GM19238 (cell line): ENCODE measurements around the gene CIZ1.

Experiments
- DNase-seq: peaks from one replicate; pipeline ENCODE4 v3.0.0; 2011; ENCODE audit warnings: low spot score; ENCODE audit not compliant: insufficient read length

CIZ1 gene

DNA sequence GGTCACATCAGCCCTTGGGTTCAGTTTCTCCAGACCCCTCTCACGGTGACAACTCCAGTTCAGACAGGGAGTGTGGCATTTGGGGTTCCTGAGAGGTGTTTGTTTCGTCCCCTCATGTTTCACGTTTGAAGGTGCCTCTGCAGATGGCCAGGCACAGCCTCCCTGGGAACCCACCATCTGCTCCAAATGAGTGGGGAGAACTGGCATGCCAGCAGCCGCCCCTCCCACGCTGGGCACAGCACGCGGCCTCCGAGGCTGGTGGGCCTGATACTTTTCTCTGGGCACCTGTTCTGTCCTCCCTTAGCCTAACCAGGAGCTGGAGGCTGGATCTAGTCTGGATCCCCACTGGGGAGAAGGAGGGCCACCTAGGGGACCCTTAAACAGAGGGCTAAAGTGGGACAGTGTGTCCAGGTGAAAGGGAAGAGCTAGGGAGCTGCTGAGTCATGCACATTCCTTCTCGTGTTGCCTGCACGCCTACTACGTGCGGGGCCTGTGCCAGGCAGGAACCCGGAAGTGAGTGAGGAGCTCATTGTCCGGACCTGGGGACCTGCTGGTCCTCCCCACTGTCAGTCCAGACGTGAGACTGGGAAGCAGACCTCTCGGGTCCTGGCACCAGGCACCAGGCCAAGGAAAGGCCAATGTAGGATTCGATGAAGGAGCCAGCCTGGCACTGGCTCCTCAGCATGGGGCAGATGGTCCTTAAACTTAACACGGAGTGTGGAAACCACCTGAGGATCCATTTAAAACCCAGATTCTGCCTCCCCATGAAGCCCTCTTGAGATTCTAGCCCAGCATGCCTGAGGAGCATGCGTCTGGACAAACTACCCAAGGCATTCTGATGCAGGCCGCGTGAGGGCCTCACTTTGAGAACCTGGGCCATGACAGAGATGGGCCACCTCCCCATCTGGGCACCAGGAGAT, 23.5 kb upstream of the CIZ1 start:
- no peak for DNase-seq

DNA sequence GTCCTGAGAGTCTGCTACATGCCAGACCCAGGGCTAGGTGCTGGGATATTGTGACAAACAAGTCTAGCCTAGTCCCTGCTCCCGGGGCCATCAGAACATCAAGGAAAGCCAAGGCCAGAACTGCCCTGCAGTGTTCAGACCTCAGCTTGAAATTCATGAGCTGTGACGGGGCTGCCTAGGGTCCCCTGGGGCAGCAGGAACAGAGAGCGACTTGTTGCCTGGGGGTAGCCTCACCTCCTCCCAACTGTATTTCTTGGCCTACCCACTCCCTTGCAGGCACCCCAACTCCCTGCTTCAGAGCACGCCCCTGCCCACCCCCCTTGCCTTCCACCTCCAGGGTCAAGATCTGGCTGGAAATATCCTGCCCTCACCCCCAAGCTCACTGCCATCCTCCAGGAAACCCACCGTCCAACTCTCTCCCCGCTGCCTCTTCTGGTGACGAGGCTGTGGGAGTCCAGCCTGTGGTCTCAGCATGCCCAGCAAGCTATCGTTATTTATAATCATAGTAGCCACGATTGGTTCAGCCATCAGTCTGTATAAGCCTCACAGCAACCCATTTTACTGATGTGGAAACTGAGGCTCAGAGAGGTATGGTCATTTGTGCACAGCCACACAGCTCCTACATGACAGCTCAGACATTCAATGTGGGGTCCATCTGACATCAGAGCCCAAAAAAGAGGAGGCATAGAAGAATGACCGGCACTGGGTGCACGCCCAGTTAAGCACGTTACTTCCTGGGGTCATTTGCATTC, 22.6 kb upstream of the CIZ1 start:
- no peak for DNase-seq

DNA sequence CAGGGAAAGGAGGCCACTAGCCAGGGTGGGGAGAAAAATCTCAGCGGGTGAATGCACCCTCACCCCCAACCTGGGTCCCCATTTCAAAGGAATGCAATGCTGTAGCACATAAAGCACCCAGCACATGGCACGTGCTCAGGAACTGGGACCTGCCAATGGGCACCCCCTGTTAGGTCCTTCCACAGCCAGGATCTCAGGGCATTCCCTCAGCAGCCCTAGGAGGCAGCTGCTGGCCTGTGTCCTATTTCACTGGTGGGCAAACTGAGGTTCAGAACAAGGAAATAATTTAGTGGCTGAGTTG, 20.6 kb upstream of the CIZ1 start:
- no peak for DNase-seq

DNA sequence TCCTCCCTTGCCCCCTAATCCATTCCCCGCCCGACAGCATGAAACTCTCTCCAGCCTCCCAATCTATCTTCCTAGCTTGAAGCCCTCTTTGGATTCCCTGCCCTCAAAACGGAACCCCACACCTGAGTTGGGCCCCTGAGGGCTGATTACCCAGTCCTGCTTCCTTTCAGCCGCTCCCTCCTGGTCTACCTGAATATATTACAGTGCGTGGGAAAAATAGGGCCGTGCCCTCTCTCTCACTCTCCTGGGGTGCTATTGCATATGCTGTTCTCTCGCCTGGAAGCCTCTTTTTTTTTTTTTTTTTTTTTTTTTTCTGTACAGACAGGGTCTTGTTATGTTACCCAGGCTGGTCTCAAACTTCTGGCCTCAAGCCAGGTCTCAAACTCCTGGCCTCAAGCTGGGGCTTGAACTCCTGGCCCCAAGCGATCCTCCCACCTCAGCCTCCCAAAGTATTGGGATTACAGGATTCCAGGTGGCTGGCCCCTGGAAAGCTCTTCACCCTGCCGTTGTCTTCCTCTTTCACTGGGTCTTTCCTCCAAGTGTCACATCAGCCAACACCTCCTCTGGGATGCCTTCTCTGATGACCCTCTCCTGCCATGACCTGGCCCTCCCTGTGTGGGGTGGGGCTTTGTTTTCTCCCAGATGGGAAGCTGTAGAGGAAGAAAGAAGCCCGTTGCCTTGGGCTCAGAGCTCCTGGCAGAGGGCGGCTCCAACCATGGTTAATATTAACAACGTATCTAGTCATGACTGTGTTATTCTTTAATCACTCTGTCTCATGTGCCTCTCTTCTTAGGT, 20.0 kb upstream of the CIZ1 start:
- no peak for DNase-seq

DNA sequence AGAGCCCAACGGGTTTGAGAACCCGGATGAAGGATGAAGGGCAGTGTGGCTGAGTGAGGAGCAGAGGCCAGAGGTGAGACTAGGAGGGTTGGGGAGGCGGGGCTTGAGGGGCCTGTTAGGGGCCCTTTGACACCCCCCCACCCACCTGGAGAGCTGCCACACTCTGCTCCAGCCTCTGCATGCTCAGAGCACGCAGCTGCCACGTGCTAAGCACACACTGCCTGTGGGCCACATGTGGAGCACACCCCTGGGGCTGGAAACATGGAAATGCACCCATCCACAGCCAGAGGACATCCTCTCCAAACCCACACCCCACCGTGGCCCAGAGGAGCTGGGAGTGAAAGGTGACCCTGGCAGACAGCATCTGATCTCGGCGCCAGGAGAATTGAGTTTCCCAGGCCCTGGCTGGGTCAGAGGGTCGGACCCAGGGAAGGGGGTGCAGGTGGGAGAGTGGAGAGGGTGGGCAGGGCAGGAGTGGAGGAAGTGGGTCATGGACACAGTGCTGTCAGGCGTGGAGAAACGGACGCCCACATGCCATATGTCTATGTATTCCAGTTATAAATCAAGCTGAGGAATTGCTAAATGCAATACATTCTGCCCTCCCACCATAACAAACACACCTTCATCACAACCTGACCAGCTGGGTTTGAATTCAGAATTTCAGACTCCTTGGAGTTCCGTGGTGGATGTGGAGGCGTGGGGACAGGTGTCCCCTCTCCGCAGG, 17.7 kb upstream of the CIZ1 start:
- DNase-seq: no peak

DNA sequence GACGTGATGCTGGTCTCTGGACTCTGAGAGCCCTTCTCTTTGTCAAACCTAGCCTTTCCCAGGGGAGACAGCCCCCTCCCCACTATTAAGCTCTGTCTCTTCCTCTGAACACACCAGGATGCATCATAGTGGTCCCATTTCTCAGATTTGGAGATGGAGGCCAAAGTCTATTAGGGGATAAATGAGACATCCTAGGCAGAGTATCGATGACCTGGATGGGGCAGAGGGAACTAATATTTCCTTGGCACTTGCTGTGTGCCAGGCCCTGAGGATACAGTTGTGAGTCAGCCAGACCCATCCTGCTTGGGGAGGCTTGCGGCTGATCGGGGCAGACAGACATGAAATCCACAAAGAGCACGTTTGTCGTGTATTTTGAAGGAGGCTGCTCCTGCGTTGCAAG, 17.0 kb upstream of the CIZ1 start:
- no peak for DNase-seq

DNA sequence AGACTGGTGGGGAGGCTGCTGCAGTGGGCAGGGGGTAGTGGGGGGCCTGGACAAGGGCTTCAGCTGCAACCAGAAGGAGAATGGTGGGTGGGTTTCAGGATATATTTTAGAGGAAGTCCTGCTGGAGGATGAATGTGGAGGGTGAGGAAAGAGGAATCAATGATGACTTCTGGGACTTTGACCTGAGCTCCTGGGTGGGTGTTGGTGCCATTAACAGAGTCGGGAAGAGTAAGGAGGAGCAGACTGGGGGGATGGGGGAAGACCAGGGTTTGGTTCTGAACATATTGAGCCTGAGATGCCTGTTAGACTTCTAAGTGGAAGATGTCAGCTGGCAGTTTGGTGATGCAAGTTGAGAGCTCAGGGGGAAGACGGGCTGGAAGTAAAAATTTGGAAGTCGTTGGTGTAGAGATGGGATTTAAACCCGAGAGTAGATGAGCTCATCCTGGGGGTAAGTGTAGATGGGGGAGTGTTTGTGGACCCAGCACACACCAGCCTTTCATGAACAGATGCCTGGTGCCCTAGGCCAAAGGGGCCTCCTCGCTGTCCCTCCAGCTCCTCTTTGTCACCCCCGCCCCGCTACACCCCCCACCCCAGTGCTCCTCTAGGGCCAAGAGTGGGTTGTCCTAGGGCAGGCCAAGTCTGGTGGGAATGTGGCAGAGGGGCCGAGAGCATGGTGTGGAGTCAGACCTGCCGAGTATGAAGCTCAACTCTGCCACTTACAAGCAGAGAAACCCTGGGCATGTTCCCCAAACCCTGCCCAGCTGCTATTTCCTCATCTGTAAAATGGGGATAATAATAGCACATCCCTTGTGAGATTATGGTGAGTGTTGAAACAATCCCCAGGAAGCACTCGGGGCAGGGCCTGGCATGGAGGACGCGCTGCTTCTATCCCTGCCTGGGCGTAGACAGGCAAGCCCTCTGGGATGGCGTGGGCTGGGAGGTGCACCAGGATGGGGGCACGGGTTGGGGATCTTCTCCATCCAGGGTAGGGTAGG, 15.8 kb upstream of the CIZ1 start:
- DNase-seq: no peak

DNA sequence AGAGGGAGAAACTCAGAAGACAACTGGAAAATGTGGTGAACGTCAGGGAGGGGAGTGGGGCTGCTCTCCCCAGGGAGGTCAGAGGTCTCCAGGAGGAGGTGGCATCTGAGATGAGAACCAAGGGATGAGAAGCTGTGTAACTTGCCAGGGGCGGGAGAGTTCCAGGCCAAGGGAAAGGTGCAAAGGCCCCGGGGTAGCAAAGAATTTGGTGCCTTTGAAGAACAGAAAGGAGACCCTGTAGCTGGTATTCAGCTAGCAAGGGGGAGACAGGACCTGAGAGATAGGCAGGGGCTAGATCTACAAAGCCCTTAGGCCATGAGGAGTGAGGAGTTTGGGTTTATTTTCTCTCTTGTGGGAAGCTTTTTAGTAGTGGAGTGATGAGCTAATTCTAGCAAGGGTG, 15.1 kb upstream of the CIZ1 start:
- no peak for DNase-seq

DNA sequence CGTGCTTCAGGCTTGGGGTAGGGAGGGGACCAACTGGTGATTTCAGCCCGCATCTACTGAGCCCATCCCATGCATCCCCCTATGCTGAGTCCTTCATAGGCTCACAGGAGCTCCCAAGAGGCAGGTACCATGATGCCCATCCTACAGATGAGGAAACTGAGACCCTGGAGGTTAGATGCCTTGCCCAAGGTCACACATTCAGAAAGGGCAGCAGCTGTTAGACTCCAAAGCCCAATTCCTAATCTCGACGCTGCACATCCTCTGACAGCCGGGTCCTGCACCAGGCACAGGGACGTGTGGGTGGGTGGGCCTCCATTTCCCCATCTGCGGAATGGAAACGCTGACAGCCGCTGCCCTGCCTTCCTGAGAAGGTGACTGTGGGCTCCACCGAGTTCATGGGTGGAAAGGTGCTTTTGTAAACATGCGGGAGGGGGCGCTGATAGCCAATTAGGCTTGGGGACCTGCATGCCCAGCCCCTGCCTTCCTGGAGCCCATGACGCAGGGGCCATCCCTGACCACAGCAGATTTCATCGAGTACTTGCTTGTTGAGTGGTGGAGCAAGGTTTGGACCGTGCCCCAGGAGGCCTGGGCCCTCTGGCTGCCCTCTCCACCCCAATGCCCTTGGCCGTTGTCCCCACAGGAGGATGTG, 14.0 kb upstream of the CIZ1 start:
- no peak for DNase-seq

DNA sequence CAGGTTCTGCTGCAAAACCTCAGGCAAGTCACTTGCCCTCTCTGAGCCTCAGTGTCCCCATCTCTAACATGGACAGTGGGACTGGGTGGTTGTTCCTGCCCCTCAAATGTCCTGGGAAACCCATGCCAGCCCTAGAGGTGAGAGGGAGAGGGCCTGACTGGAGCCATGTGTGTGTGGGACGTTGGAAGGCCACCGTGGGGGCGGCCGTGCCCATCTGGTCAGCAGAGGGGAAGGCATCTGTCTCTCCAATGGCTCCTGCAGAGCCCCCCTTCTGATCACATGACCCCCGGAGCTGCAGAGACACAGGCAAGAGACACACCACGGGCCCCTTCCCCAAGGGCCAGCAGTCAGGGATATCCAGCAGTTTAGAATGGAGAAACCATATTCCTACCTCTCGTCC, 13.5 kb upstream of the CIZ1 start:
- no peak for DNase-seq

DNA sequence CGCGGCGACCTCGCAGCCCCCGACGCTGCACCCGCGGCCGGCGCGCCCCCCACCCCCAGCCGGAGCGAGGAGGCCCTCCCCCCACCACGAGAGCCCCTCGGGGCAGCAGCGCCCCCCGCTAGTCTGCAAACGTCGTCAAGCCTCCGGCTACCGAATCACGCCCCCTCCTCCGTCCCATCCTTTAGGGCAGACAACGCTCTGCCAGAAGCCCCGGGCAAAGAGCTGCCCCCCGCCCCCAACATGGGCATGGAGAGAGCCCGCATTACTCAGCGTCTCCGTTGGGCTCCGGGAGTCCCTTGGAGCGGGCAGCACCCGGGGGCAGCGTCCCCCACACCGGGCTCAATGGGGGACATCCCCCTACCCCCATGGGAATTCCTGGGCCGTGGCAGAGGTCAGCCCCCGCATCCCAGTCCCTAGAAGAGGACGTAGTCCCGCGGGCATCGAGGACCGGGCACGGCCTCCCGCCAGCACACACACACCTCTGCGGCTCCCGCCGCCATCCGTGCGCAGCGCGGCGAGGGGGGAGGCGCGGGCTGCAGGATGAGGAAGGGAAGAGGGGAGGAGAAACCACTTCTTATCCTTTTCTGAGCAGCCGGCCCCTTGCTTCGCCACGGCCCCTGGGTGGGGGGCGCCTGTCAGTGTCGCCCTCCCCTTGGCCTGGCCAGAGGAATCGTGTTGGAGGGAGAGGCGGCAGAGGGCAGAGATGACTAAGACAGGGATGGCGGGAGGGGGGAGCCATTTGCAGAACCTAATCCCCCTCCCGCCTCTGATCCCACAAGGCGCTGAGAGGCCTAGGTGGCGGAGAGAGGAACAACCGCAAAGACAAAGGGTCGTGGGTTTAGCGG, 12.6 kb upstream of the CIZ1 start:
- DNase-seq: peak; percentile 35

DNA sequence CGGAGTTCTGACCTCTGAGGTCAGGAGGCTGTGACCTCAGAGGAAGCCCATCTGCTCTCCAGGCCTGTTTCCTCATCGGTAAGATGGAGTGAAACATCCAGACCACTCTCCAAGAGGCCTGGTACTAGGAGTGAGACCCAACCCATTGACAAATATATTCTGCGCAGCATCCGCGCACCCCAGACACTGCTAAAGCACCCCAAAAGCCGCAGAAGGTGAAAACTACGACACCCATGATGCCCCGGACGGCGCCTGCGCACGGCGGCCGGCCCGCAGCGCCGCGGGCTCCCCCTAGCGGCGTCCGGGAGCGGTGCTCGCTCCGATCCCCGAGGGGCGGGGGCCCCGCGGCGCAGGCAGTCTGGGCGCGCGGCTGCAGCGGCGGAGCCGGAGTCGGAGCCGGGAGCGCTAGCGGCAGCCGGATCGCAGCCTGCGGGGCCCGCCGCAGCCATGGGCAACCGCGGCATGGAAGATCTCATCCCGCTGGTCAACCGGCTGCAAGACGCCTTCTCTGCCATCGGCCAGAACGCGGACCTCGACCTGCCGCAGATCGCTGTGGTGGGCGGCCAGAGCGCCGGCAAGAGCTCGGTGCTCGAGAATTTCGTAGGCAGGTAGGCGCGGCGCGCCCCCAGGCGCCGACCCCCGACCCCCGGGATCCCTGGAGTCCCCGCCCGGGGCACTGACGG, 11.8 kb upstream of the CIZ1 start, which contains the start of gene DNM1:
DNM1 (plus strand) TSS at position 356 of the 683 bp plus-strand sequence; CDS start at position 448, 92 bp downstream.
- peak; percentile 96 for DNase-seq

DNA sequence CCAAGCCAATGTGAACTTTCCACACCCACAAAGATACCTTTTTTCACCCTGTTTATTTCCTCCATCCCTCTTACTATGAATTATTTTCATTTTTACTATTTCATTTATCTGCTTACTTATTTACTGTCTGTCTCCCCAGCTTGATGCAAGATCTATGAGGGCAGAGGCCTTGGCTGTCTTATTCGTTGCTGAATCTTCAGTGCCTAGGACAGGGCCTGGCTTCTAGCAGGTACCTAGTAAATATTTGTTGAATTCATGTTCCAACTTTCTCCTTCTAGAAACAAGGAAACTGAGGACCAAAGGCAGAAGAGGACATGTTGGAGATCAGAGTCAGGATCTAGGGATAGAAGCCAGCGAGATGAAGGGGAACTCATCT, 11.3 kb upstream of the CIZ1 start:
- no peak for DNase-seq

DNA sequence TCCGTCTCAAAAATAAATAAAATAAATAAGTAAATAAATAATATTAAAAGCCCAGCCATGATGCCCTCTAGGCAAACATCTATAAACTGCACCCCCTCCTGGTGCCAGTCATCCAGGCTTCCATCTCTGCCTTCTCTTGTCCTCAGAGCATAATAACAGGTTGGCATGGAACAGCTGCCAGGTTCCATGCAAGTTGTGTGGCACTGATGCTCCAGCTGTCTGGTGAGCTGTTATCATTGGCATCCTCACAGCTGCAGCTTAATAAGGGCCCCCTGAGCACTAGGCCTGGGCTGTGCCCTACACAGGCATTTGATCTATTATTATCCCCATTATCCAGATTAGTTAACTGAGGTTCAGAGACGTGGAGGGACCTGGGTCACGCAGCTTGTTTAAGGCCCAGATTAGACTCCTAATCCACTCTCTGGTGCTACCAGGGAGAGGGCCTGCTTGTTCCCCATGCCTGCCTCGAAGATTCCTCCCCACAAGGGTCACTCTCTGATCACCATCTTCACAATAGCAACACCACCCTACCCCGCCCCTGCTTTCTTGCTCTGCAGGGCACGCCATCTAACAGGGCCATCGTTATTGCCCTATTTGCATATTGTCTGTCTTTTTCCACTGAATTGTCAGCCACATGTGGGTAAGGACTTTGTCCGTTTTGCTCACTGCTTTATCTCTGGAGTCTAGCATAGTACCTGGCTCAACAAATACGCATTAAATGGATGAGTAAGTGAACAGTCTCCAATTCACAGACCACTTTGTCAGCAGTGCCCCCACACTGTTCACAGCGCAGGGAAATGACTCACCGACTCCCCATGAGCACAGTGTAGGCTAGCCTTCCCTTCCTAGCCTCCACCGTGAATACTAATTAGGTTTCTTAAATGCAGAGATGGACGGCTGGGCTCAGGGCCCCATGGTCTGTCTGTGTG, 10.3 kb upstream of the CIZ1 start:
- DNase-seq: no peak

DNA sequence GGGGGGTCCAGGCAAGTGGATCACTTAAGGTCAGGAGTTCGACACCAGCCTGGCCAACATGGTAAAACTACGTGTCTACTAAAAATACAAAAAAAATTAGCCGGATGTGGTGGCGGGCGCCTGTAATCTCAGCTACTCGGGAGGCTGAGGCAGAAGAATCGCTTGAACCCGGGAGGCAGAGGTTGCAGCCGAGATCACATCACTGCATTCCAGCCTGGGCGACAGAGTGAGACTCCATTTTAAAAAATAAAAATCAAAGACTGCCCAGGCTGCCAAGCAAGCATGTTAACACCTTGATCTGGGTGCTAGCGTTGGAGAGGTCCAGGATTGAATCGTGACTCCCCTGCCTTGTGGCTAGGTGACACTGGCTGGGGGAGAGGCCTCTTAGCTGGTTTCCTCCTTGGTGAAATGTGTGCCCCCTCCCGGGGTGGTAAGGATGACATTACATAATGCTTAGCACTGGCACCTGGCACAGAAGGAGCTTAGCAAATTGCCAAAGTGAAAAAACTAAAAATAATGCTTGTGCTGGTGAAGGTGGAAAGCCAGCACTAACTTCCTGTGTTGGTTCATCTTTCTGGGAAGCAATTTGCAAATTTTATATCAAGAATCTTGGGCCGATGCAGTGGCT, 2.2 kb upstream of the CIZ1 start:
- DNase-seq: no peak

DNA sequence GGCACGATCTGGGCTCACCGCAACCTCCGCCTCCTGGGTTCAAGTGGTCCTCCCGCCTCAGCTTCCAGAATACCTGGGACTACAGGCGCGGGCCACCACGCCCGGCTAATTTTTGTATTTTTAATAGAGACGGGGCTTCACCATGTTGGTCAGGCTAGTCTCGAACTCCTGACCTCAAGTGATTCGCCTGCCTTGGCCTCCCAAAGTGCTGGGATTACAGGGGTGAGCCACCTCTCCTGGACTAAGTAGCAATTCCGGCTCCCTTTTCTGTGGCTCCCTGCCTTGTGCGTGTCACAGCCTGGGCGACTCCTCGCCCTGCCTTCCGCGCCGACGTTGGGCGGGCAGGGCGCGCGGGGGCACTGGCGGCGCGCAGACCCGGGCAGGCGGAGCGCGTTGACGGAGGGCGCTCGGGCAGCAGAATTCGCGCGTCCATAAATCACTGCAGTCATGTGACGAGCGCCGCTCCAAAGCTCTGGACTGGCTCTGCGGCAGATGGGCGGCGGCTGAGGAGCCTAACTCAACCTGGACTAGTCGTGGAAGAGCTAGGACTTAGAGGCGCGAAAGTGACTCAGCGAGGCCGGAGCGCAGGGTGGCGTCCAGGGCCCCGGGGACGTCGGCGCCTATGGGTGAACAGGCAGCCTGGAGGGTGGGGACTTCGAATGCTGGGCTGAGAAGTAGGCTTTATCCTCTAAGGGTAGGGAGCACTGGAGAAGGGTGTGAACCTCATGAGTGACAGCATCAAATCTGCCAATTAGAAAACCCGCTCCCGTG, 1.4 kb upstream of the CIZ1 start:
- peak; percentile 75 for DNase-seq
